Measurements from ENCODE around the gene ZMIZ1. TPM values are rescaled to one million over a fixed set of nuclear protein-coding genes. Genes with fewer than 3 reads are reported as not detected.
A peak's percentile ranks its signal among the peaks of the same experiment; 100 is the strongest.

ZMIZ1 gene
- polyA plus RNA-seq, 3 donors = 3.3 to 64.6 (median 8.9) TPM

DNA sequence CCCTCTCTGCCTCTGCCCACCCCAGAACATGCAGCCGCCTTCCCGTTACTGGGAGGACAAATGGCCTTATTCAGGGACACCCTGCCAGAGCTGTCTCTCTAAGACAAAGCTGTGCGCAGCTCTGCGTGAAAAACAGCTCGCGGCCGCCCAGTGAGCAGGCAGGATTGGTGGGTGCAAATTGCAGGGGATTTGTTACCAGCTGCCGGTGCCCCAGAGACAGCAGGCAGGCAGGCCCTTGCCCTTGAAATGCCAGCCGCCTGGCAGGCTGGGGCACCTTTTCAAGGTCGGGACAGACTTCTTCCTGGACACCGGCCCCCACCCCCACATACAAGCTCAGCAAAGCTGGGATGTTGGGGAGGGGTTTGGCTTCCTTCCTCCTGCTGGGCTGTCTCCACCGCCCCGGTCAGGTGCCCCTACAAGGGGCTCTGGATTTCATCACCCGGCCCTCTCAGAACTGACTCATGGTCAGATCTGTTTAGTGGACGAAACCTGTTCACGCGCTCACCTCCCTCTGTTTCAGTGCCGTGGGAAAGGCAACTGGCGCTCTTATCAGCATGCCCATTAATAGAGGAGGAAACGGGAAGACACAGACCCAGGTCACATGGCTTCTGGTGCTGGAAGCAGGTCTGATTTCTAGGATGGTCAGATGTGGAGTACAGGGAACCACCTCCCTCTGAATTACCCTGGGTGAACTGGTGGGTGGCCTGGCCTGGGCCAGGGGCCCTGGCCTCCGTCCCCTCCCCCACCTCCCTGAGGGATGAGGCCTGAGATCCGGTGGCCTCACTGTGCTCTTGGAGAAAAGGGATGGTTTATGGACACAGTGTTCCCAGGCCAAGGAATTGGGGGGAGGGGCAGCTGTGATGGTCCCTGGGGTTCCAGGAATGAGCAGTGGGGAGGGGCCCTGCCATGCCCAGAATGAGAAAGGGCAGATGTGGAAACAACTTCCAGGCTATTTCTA, 154.6 kb downstream of the ZMIZ1 start:
- Histone ChIP-seq H3K79me2 (ENCODE audit: insufficient read depth, low read length) (no peaks in the 10 kb centered on the region), H3K9me3 (replicated peaks in 1 of 2; ENCODE audit: control insufficient read depth in 1 of 2, insufficient read depth in 1 of 2, low read length in 2 of 2) (no peaks in the 10 kb centered on the region), H3K27me3 (ENCODE audit: control insufficient read depth in 2 of 2, insufficient read depth in 2 of 2, low read length in 2 of 2) (no peaks in the 10 kb centered on the region), H3K27ac (ENCODE audit: low read depth in 1 of 2, low read length in 2 of 2) (peak overlapping the region in 1 of 2 donors; percentile 32), H3K4me3 (replicated peaks in 1 of 3; ENCODE audit: low read depth in 2 of 3, low read length in 3 of 3) (no peak overlapping the region), H3K4me1 (ENCODE audit: control insufficient read depth in 1 of 2, insufficient read depth in 2 of 2, low read length in 2 of 2) (peaks cover 0 to 6% of the 10 kb centered on the region in 2 donors), H3K4me2 (replicated peaks; ENCODE audit: extremely low read depth, low read length, poor library complexity, severe bottlenecking) (no peak overlapping the region), H4K20me1 (ENCODE audit: insufficient read depth, low read length) (peaks cover 96% of the 10 kb centered on the region), H3K36me3 (replicated peaks in 1 of 2; ENCODE audit: control insufficient read depth in 1 of 2, insufficient read depth in 2 of 2, low read length in 2 of 2) (peaks cover 55 to 98% of the 10 kb centered on the region in 2 donors), H2AFZ (ENCODE audit: insufficient read depth, low read depth, low read length, poor library complexity, severe bottlenecking) (no peak overlapping the region), H3K9ac (ENCODE audit: insufficient read depth, low read length, poor library complexity, severe bottlenecking) (no peak overlapping the region)
- peak in 2 of 3 donors; percentile 39 to 66 for DNase-seq
- Mint-ChIP-seq H3K9me3 (no peaks in the 10 kb centered on the region), H3K4me1 (peaks cover 16% of the 10 kb centered on the region), H3K27me3 (ENCODE audit: low read depth in 3 of 3) (peaks cover 0 to 2% (median 0%) of the 10 kb centered on the region in 3 donors), H3K27ac (peak overlapping the region in 4 of 7 donors; percentile 7 to 88 (median 56)), H3K36me3 (peaks cover 74 to 86% of the 10 kb centered on the region in 2 donors), H3K4me3 (no peak overlapping the region)
- TF ChIP-seq, protein P1, sequence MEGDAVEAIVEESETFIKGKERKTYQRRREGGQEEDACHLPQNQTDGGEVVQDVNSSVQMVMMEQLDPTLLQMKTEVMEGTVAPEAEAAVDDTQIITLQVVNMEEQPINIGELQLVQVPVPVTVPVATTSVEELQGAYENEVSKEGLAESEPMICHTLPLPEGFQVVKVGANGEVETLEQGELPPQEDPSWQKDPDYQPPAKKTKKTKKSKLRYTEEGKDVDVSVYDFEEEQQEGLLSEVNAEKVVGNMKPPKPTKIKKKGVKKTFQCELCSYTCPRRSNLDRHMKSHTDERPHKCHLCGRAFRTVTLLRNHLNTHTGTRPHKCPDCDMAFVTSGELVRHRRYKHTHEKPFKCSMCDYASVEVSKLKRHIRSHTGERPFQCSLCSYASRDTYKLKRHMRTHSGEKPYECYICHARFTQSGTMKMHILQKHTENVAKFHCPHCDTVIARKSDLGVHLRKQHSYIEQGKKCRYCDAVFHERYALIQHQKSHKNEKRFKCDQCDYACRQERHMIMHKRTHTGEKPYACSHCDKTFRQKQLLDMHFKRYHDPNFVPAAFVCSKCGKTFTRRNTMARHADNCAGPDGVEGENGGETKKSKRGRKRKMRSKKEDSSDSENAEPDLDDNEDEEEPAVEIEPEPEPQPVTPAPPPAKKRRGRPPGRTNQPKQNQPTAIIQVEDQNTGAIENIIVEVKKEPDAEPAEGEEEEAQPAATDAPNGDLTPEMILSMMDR (IDR thresholded peaks at IDR 0.05) = no peak
- intact Hi-C loops (cut with micrococcal nuclease) = no loop called here
- WGBS (ENCODE audit: insufficient coverage) = 63% methylated on average over 14 of the region's 22 CpGs

DNA sequence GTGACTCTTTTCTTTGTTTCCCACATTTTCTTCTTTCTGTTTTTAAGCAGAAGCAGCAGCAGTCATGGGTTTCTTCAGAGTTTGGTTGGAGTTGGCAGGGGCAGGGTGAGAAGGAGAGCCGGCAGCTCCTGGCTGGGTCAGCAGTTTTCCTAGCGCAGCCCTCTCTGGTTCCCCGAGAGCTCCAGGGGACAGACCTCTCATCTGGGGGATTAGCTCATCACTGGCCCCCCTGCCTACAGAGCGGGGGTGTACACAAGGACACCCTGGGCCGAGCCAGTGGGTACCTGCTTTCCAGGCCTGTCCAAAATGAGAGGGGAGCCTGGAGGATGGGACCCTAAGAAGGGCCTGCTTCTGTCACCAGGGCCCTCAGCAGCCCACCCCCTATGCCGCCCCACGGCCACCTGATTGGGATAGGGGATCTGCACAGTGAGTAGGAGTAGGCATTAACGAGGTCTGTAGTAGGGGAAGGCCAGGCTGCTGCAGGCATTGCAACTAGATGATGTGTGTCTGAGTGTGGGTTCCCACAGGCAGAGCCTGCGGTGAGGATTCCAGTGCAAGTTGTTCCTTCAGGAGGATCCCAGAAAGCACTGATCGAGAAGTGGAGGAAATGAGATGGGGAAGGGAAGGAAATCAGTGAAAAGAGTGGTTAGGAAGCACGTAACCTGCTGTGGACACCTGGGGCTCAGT, 155.6 kb downstream of the ZMIZ1 start:
- H2AFZ ChIP-seq (ENCODE audit: insufficient read depth, low read depth, low read length, poor library complexity, severe bottlenecking) = no peak overlapping the region
- DNase-seq = no peak
- TF ChIP-seq, protein P1 (IDR thresholded peaks at IDR 0.05) = no peak
- H3K27ac ChIP-seq (ENCODE audit: low read depth in 1 of 2, low read length in 2 of 2) = no peak overlapping the region
- peaks cover 58 to 98% of the 10 kb centered on the region in 2 donors for H3K36me3 ChIP-seq (replicated peaks in 1 of 2; ENCODE audit: control insufficient read depth in 1 of 2, insufficient read depth in 2 of 2, low read length in 2 of 2)
- no peak overlapping the region for H3K4me2 ChIP-seq (replicated peaks; ENCODE audit: extremely low read depth, low read length, poor library complexity, severe bottlenecking)
- H3K9me3 ChIP-seq (replicated peaks in 1 of 2; ENCODE audit: control insufficient read depth in 1 of 2, insufficient read depth in 1 of 2, low read length in 2 of 2) = no peaks in the 10 kb centered on the region
- H3K9ac ChIP-seq (ENCODE audit: insufficient read depth, low read length, poor library complexity, severe bottlenecking) = no peak overlapping the region
- H3K27me3 ChIP-seq (ENCODE audit: control insufficient read depth in 2 of 2, insufficient read depth in 2 of 2, low read length in 2 of 2) = no peaks in the 10 kb centered on the region
- H3K79me2 ChIP-seq (ENCODE audit: insufficient read depth, low read length) = no peaks in the 10 kb centered on the region
- Mint-ChIP-seq H3K4me3 (no peak overlapping the region), H3K36me3 (peaks cover 71 to 83% of the 10 kb centered on the region in 2 donors), H3K27me3 (ENCODE audit: low read depth in 3 of 3) (no peaks in the 10 kb centered on the region), H3K9me3 (no peaks in the 10 kb centered on the region), H3K27ac (peak overlapping the region in 3 of 7 donors; percentile 7 to 49 (median 34)), H3K4me1 (peaks cover 13% of the 10 kb centered on the region)
- peaks cover 0 to 6% of the 10 kb centered on the region in 2 donors for H3K4me1 ChIP-seq (ENCODE audit: control insufficient read depth in 1 of 2, insufficient read depth in 2 of 2, low read length in 2 of 2)
- H4K20me1 ChIP-seq (ENCODE audit: insufficient read depth, low read length) = peaks cover 96% of the 10 kb centered on the region
- intact Hi-C loops (cut with micrococcal nuclease) = no loop called here
- 90% methylated on average over 10 of the region's 11 CpGs for WGBS (ENCODE audit: insufficient coverage)
- no peak overlapping the region for H3K4me3 ChIP-seq (replicated peaks in 1 of 3; ENCODE audit: low read depth in 2 of 3, low read length in 3 of 3)
